ENCODE results near the gene KPNA6.
"Not testable (repeated sequence)": the region's sequence is repeated elsewhere in the genome, so short reads cannot be mapped to it uniquely, and the experiment has no call there.

KPNA6 gene

DNA sequence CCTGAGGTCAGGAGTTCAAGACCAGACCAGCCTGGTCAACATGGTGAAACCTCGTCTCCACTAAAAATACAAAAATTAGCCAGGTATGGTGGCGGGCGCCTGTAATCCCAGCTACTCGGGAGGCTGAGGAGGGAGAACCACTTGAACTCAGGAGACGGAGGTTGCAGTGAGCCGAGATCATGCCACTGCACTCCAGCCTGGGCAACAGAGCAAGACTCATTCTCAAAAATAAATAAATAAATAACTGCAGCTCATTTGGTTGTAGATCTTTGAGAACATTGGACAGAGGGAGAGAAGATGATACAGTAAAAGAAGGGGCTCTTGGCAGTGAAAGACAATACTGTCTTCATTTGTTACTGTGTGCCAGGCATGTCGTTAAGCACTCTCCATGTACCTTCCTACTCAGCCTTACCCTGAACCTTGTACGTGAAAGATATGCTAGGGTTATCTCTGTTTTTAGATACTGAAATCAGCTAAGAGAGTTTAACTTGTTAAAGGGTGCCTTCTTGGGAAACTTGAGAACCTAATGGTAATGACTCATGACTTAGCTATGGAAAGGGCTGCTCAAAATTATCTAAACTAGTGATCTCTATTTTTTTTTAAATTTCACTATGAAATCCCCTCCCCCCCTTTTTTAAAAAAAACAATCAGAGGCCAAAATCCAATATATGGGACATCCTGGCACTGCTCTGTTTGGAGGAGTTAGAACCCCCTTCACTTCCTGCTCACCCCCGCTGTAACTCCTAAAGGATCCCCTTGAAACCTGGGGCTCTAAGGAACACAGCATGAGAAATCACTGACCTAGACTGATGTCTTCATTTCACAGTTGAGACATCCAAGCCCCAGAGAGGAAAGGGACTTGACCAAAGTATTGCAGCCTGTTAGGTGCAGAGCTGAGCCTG lies 6.8 kb upstream of the KPNA6 start:
- peak; percentile 79 for DNase-seq

DNA sequence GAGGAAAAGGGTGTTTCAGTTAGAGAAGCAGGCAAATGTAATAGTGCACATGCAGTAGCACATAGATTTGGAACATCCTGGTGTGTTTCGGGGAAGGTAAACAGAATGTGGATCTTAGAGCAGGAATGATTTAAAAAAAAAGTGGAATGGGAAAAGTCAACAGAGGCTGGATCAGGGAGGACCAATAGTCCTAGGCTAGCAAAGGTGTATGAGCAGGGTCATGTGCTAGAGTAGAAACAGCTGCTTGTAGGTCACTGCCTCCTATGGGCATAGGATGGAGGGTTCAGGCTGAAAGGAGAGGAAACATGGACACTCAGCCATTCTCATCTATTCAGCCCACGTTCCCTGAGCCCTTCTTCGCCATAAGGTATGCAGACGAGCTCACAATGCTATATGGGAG lies 3.7 kb upstream of the KPNA6 start:
- no peak for DNase-seq

DNA sequence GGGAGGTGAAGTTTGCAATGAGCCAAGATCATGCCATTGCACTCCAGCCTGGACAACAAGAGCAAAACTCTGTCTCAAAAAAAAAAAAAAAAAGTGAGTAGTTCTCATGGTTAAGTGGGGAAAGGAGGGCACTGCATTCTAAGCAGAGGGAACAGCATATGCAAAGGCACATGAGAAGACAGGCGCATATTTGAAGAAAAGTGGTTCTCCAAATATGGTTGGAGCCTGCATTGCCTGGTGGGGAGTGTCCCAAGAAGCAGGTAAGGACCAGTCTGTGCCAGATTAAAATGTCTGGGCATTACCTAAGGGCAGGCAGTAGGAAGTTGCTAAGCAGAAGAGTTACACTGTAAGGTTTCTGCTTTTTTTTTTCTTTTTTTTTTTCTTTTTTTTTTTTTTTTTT lies 2.5 kb upstream of the KPNA6 start:
- DNase-seq, result no peak

DNA sequence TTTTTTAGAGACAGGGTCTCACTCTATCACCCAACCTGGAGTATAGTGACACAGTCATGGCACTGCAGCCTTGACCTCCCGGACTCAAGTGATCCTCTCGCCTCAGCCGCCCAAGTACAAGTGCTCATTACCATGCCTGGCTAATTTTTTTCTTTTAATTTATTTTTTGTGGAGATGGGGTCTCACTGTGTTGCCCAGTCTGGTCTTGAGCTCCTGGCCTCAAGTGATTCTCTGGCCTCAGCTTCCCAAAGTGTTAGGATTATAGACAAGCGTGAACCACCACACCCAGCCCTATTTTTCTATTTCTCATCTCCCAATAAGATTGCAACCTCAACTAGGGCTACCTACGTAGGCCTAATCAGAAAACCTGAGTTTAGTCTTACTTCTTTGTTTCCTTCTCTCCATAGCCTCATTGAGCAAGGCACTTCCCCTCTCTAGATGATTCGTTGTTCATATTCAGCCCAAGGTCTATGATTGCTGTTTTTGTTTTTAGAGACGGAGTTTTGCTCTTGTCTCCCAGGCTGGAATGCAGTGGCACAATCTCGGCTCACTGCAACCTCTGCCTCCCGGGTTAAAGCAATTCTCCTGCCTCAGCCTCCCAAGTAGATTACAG lies 1.1 kb upstream of the KPNA6 start:
- no peak for DNase-seq

DNA sequence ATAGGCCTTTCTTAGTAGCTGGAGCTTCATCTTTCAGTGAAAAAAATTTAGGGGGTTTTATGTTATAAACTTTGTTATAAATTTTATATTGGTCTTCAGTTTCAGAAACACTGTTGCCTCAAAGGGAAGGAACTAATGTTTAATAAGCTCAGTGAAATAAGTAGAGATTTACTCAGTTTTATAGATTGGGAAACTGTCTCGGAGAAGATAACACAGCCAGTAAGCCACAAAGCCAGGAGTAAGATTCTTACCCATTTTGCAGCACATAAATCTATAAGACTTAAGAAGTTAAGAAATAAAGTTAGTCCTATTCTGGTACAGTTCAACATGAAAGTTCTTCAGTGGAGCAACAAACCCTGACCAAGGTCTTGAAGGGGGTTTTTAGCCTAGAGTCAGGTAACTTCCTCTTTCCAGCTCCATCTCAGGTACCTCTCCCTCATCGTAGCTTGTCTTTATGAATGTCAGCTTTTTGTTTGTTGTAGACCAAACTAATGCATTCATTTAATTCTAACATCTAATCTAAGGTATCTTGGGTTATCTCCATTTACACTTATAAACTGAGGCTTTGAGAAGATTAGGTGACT lies 3.3 kb downstream of the KPNA6 start:
- DNase-seq, result no peak

DNA sequence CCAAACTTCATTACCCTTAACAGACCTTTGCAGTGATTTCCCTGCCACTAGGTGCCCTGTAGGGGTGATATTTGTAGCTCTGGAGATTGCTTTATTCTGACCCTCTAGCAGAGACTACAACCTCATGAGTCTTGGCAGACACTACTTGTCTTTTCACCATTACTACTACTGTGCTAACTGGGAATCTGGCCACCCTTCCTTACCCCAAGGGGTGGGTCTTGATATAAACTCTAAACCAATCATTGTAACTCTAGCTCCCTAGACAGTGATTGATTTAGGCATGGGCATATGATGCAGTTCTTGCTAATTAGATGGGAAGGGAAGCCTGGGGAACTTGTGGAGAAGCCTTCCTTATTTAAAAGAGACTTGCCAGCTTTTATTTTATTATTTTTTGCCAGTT lies 3.9 kb downstream of the KPNA6 start:
- DNase-seq, result no peak

DNA sequence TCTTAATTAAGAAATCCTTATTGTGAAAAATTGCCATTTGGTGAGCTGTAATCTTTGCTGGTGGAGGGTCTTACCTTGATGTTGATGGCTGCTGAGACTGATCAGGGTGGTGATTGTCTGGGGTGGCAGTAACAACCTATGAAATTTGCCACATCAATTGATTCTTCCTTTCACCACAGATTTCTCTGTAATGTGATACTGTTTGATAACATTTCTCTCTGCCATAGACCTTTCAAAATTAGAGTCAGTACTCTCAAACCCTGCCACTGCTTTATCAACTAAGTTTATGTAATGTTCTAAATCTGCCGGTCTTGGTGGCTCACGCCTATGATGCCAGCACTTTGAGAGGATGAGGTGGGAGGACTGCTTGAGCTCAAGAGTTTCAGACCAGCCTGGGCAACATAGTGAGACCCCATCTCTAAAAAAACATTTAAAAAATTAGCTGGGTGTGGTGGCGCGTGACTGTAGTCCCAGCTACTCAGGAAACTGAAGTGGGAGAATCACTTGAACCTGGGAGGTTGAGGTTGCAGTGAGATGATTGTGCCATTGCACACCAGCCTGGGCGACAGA lies 5.0 kb downstream of the KPNA6 start:
- DNase-seq, result no peak

DNA sequence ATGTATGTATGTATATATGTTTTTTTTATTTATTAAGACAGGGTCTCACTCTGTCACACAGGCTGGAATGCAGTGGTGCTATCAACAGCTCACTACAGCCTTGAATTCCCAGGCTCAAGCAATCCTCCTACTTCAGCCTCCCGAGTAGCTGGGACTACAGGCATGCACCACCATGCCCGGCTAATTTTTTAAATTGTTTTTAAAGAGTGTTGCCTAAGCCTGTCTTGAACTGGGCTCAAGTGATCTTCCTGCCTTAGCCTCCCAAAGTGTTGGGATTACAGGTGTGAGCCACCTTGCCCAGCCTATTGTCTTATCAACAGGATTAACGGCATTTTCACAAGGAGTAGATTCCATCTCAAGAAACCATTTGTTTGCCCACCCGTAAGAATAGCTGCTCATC lies 5.6 kb downstream of the KPNA6 start:
- DNase-seq, result not testable (repeated sequence)

DNA sequence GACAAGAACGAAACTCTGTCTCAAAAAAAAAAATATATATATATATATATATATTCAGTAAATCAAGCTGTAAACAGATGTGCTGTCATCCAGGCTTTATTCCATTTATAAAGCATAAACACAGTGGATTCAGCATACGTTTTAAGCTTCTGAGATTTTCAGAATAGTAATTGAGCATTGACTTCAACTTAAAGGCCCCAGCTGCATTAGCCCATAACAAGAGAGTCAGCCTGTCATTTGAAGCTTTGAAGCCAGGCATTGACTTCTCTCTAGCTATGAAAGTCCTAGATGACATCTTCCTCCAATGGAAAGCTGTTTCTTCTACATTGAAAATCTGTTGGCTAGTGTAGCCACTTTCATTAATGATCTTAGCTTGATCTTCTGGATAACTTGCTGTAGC lies 6.6 kb downstream of the KPNA6 start:
- no peak for DNase-seq

DNA sequence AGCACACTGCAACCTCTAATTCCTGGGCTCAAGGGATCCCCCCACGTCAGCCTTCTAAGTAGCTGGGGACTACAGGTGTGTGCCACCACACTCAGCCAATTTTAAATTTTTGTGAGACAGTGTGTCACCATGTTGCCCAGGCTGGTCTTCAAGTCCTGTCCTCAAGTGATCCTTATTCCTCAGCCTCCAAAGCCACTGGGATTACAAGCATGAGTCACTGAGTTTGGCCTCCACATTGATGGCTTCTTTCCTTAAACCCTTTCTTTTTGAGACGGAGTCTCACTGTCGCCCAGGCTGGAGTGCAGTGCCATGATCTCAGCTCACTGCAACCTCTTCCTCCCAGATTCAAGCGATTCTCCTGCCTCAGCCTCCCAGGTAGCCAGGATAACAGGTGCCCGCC lies 7.6 kb downstream of the KPNA6 start:
- peak; percentile 19 for DNase-seq

DNA sequence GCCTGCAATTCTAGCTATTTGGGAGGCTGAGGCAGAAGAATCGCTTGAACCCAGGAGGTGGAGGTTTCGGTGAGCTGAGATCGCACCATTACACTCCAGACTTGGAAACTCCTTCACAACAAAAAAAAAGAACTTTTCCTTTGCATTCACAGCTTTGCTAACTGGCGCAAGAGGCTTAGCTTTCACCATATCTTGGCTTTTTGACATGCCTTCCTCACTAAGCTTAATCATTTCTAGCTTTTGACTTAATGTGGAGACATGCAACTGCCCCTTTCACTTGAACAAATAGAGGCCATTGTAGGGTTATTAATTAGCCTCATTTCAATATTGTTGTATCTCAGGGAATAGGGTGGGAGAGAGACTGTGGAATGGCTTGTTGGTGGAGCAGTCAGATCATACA lies 8.7 kb downstream of the KPNA6 start:
- no peak for DNase-seq

DNA sequence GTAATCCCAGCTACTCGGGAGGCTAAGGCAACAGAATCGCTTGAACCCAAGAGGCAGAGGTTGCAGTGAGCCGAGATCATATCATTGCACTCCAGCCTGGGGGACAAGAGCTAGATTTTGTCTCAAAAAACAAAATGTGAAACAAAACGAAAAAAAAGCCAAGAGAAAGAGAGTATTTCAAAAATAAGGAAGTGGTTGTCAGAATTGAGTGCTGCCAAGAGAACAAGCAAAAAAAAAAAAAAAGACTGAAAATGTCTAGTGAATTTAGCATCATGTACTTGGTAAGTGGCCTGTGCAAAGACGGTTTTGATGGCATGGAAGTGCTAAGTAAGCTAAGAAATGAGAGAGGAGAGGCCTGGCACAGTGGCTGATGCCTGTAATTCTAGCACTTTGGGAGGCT lies 14.3 kb downstream of the KPNA6 start:
- DNase-seq, result no peak

DNA sequence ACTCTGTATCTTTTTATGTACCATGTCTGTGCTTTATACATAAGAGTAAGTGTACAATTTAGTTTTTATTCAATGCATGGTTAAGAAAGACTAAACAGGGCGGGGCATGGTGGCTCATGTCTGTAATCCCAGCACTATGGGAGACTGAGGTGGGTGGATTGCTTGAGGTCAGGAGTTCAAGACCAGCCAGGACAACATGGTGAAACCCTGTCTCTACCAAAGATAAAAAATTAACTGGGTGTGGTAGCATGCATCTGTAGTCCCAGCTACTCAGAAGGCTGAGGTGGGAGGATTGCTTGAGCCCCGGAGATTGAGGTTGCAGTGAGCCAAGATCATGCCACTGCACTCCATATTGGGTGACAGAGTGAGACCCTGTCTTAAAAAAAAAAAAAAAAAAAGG lies 15.5 kb downstream of the KPNA6 start:
- DNase-seq, result not testable (repeated sequence)

DNA sequence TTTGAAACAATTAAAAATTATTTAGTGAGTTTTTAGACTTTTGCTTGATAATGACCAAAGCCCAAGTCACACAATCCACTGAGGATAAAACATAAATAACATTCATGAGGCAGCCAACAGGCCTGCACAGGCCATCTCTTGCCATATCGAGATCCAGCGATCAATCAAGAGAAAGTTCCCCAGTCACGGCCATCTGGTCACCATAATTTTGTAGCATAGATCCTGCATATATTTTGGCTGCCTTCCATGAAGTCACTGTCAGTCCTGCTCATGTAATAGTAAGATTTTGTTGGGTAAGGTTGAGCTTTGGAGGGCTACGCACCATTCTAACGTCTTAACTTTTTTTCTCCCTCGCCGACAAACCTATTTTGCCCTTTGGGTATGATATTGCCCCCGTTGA lies 17.5 kb downstream of the KPNA6 start:
- DNase-seq, result no peak

DNA sequence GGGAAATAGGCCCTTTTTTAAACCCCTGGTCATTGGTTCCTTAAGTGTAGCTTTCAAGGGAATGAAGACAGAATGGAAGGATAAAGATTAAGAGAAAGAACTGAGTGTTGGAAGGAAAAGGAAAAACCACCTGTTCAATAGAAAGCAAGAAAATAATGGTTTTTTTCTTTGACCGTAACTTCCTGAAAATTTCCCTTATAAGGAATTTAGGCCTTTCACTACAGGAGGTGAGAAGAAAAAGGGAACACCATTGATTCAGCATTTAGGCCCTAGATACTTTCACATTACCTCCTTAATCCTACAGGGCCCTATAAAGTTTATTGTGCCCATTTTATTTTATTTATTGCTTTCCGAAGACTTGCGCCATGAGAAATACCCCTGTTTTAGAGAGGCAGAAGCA lies 18.9 kb downstream of the KPNA6 start:
- DNase-seq, result no peak

DNA sequence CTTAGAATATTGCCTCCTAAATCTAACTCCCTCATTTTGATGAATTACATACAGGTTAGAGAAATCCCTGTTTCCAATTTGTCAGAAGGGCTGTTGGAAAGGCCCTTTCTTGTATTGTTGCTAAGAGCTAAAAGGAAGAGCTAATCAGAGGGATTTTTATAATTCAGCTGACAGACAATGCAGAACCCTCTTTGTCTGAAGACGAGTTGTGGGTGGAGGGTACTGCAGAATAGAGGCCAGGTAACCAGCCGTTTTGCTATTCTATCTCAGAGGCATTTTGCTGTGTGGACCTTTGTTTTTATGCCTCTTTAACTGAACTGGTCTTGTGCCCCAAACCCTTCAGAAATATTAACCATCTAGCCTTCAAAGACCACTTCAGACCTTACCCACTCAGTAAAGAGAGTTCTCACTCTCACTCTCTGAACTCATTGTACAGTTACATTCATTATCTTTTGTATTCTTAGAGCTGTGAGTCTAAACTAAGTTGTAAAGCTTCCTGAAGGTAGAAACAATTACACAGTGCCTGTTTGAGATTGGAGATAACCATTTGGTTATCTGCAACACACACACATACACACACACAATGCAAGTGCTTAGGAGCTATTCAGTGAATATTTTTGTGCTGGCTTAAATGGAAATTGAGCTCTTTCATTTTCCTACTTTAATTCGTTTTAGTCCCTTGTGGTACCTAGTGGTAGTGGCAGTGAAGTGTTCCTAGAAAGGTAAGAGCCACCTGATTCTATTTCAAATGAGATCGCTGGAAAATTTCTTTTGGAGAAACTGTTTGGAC lies 19.7 kb downstream of the KPNA6 start:
- DNase-seq, result no peak

DNA sequence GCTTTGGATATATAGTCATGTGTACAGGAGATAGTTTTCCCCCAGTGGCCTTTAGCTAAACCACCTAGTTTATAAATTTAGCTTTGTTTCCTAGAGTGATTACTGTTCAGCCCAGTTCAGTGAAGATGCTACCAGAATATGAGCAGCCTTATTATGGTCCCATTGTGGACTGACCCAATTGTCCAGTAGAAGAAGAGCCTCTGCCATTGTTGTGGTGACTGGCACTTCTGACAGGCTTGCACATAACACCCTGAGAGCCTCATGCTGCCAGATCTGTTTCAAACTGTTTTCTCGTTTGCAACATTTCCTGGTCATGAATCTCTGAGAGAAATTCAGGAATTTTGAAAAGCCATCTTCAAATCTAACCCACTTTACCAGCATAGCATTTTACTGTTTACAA lies 20.6 kb downstream of the KPNA6 start:
- DNase-seq, result no peak

DNA sequence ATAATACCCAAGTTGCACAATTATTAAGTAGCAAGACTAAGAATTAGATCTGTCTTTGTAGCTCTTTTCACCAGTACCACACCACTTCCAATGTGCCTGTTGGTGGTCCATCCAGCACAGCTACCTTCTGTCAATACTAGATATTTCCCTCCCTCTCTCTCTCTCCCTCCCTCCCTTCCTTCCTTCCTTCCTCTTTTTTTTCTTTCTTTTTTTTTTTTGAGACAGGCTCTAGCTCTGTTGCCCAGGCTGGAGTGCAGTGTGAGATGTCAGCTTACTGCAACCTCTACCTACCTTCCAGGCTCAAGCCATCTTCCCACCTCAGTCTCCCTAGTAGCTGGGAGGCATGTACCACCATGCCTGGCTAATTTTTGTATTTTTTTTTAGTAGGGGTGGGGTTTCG lies 21.1 kb downstream of the KPNA6 start:
- DNase-seq, result no peak

DNA sequence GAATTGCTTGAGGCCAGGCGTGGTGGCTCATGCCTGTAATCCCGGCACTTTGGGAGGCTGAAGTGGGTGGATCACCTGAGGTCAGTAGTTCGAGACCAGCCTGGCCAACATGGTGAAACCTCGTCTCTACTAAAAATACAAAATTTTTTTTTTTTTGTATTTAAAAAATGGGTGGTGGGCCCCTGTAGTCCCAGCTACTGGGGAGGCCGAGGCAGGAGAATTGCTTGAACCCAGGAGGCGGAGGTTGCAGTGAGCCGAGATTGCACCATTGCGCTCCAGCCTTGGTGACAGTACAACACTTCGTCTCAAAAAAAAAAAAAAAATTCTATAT lies 26.1 kb downstream of the KPNA6 start:
- DNase-seq, result not testable (repeated sequence)

DNA sequence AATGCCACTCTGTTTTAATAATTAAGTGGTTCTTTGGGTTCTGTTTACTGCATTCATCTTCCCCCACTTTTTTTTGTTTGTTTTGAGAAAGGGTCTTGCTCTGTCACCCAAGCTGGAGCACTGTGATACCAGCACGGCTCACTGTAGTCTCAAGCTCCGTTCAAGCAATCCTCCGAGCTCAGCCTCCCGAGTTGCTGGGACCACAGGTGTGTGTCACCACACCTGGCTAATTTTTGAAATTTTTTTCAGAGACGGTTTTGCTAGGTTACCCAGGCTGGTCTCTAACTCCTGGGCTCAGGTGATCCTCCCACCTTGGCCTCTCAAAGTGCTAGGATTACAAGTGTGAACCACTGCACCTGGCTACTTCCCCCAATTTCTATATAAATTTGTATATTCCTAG lies 29.3 kb downstream of the KPNA6 start:
- DNase-seq, result no peak

DNA sequence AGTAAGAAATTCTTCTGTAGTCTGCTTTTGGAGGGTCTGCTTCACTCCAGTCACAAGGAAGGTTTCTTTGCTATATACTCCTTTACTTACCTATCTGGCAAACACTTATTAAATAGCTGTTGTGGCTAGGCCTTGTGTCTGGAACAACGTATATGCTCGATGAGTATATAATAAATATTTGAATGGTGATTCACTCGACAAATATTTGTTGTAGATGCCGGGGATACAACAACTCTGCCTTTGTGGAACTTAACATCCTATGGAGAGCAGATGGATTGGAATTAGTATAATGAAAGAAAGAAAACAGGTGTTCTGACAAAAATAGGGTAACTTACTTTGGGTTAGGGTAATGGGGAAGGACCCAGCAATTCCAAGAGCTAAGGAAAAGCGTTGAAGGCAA lies 31.1 kb downstream of the KPNA6 start:
- DNase-seq, result peak; percentile 54

DNA sequence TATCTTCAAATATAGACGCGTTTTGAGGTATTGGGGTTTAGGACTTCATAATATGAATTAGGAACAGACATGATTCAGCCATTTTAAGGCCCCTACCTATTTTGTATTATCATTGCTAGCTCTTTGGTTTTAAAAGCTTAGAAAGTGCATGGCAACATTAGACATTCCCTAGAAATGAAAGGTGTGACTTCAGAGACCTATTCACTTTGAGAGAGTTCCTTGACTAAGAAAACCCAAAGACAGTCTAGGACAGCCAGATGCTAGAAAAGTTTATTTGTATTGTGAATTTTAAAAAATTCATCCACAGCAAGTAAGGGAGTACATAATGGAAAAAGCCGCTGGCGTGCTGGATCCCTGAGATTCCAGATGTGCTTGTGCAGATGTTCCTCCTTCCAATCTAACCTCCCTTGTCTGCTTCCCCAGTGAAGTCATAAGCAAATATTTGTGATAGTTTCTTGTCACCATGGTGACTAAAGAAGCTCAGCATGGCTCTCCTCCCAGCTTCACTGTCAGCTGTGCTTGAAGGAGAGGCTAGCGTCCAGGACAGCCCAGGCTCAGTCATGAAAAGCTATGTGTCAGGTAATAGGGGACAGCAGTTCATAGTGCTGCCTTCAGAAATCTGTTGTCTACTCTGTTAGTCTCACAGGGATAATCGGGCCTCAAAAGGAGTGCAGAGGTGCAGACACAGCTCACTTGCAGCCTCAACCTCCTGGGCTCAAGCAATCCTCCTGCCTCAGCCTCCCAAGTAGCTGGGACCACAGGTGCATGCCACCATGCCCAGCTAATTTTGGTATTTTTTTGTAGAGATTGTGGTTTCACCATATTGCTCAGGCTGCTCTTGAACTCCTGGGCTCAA lies 34.8 kb downstream of the KPNA6 start:
- peak; percentile 86 for DNase-seq
